ENCODE results near the gene FILIP1L. TPM values are rescaled to one million over a fixed set of nuclear protein-coding genes. Genes with fewer than 3 reads are reported as not detected.

FILIP1L gene
- total RNA-seq, 1 experiment from 2014 or later, result 0.17 TPM

DNA sequence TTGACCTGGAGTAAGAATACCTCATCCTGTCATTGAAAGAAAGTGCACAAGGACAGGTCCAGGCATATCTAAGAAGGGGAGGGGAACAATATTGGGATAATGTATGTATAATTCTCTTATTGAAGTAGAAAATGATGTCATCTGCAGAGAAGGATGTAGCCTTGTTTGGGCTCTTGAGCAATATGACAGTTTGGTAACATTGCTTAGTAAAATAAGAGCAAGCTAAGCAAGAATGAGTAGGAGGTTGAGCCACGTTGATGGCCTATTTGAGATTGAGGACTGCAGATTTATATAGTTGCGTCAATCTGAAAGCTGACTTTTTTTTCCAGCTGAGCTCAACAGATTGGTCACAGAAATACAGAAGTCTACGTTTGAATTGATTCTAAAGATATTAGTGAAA lies 145.2 kb downstream of the FILIP1L start (continued):
- TF ChIP-seq ZNF274 (IDR thresholded peaks at IDR 0.05; ENCODE audit: low read depth, low read length), result no peak

DNA sequence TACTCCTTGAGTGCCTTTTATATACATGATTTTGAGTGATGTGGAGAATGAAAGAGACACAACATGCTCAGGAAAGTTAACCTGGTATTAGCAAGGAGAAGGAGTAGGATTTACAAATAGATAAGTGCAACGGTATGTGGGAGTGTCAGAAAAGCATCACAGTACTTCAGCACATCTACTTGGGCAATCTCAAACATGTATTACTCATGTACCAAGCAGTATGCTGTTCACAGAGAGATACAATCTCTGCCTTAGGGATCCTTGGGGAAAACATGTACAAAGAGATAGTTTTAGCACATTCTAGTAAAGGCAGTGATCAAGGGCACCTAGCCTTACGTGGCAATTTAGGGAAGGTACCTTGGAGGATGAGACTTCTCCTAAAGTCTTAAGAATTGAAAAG lies 146.5 kb downstream of the FILIP1L start:
- H3K9me3 ChIP-seq (ENCODE audit: control insufficient read depth in 1 of 2, insufficient read depth in 1 of 2, low read depth in 1 of 2, low read length in 2 of 2), result no peaks in the 10 kb centered on the region
- no peak overlapping the region for H3K4me3 ChIP-seq (replicated peaks in 1 of 2; ENCODE audit: low read depth in 1 of 2, low read length in 2 of 2)
- H3K9me2 ChIP-seq (ENCODE audit: insufficient read depth), result no peaks in the 10 kb centered on the region
- no peaks in the 10 kb centered on the region for H3K36me3 ChIP-seq (ENCODE audit: control insufficient read depth in 1 of 2, insufficient read depth in 2 of 2, low read length in 2 of 2)
- ChIA-PET POLR2A (no interaction called here), RAD21 (ENCODE audit: low non-redundant PET in 1 of 2, low total read pairs in 2 of 2, uncharacterized antibody in 2 of 2, unreplicated experiment in 2 of 2) (no interaction called here), CTCF (no interaction called here)
- no peak overlapping the region for H3K4me2 ChIP-seq (ENCODE audit: low read length)
- H3K27me3 ChIP-seq (ENCODE audit: insufficient read depth, low read length), result no peaks in the 10 kb centered on the region
- H2AFZ ChIP-seq (ENCODE audit: low read depth, low read length, poor library complexity, severe bottlenecking), result no peak overlapping the region
- TF ChIP-seq ZNF274 (IDR thresholded peaks at IDR 0.05; ENCODE audit: low read depth, low read length) (no peak), FOSL1 (IDR thresholded peaks at IDR 0.05; ENCODE audit: low read depth) (no peak), RAD21 (IDR thresholded peaks at IDR 0.05; ENCODE audit: low read depth) (no peak), EZH2phosphoT487 (IDR thresholded peaks at IDR 0.05; ENCODE audit: borderline replicate concordance) (no peak), POLR2AphosphoS5 (IDR thresholded peaks at IDR 0.05; ENCODE audit: low read depth, low read length) (no peak), EZH2 (IDR thresholded peaks at IDR 0.05) (no peak), ELF1 (IDR thresholded peaks at IDR 0.05; ENCODE audit: borderline replicate concordance, low read depth) (no peak), CEBPB (IDR thresholded peaks at IDR 0.05; ENCODE audit: low read depth) (no peak), TCF7L2 (IDR thresholded peaks at IDR 0.05; ENCODE audit: borderline replicate concordance, extremely low read depth, insufficient read depth, insufficient read length) (no peak), ZFX (IDR thresholded peaks at IDR 0.05) (no peak), YY1 (IDR thresholded peaks at IDR 0.05; ENCODE audit: extremely low read depth, insufficient replicate concordance, low read depth, low read length) (no peak), SP1 (IDR thresholded peaks at IDR 0.05; ENCODE audit: low read depth) (no peak), EGR1 (IDR thresholded peaks at IDR 0.05; ENCODE audit: low read depth) (no peak)
- TF ChIP-seq, protein P1, sequence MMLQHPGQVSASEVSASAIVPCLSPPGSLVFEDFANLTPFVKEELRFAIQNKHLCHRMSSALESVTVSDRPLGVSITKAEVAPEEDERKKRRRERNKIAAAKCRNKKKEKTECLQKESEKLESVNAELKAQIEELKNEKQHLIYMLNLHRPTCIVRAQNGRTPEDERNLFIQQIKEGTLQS (IDR thresholded peaks at IDR 0.05), result no peak
- TF ChIP-seq, protein P2, sequence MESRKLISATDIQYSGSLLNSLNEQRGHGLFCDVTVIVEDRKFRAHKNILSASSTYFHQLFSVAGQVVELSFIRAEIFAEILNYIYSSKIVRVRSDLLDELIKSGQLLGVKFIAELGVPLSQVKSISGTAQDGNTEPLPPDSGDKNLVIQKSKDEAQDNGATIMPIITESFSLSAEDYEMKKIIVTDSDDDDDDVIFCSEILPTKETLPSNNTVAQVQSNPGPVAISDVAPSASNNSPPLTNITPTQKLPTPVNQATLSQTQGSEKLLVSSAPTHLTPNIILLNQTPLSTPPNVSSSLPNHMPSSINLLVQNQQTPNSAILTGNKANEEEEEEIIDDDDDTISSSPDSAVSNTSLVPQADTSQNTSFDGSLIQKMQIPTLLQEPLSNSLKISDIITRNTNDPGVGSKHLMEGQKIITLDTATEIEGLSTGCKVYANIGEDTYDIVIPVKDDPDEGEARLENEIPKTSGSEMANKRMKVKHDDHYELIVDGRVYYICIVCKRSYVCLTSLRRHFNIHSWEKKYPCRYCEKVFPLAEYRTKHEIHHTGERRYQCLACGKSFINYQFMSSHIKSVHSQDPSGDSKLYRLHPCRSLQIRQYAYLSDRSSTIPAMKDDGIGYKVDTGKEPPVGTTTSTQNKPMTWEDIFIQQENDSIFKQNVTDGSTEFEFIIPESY (IDR thresholded peaks at IDR 0.05; ENCODE audit: extremely low read depth, insufficient replicate concordance, low read length), result no peak
- TF ChIP-seq, protein P3, sequence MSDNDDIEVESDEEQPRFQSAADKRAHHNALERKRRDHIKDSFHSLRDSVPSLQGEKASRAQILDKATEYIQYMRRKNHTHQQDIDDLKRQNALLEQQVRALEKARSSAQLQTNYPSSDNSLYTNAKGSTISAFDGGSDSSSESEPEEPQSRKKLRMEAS (IDR thresholded peaks at IDR 0.05), result no peak
- H4K20me1 ChIP-seq (ENCODE audit: insufficient read depth), result no peaks in the 10 kb centered on the region
- BruUV-seq (replicated peaks), result no TSS peak
- intact Hi-C loops (cut with micrococcal nuclease), result no loop called here
- H3K4me1 ChIP-seq (ENCODE audit: control insufficient read depth in 1 of 2, insufficient read depth in 2 of 2, low read length in 2 of 2), result no peaks in the 10 kb centered on the region
- DNase-seq (ENCODE audit: low read depth, low spot score) (no peak), ATAC-seq (no peak)
- no peak overlapping the region for H3K9ac ChIP-seq (ENCODE audit: low read length)
- H3K79me2 ChIP-seq (ENCODE audit: insufficient read depth, low read length), result no peaks in the 10 kb centered on the region
- H3K27ac ChIP-seq (ENCODE audit: low read depth, low read length), result no peak overlapping the region

All from HCT116 (cell line).